Measurements from ENCODE around the gene LRBA. TPM values are rescaled to one million over a fixed set of nuclear protein-coding genes. Genes with fewer than 3 reads are reported as not detected.

The LRBA gene
- total and polyA plus RNA-seq, 2 of the 4 experiments (the other 2 are of a cell fraction) = 10.2 to 51.6 TPM

DNA sequence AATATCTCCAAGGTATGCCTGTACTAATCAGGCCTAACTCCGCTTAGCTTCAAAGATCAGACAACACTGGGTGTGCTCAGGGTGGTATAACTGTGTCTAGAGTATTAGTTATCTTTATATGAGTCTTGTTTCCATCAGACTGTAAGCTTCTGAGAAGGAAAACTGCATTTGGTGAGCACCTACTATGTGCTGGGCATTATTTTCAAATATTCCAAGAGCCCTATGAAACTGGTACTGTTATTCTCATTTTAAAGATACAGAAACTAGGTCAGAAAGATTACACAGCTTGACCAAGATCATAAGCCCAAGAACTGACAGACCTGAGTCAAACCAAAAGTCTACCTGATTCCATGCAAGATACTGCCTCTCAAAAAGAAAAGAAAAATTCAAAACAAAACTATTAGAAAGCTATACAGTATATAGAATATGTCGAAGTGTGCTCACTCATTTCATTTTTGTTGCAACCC is 44.4 kb downstream of the LRBA start:
- Histone ChIP-seq H3K36me3 (ENCODE audit: control insufficient read depth, insufficient read depth, low read length) (no peaks in the 10 kb centered on the region), H3K4me3 (ENCODE audit: insufficient read depth, low read depth, low read length) (no peak overlapping the region), H4K8ac (ENCODE audit: low read depth in 2 of 2, low read length in 2 of 2) (no peak overlapping the region), H3K23ac (ENCODE audit: low read depth, low read length) (no peak overlapping the region), H4K20me1 (ENCODE audit: insufficient read depth, low read length) (no peaks in the 10 kb centered on the region), H3K4ac (ENCODE audit: low read depth, low read length) (no peak overlapping the region), H2BK5ac (ENCODE audit: low read depth, low read length, poor library complexity, severe bottlenecking) (no peak overlapping the region), H3K4me2 (ENCODE audit: low read depth, low read length) (no peak overlapping the region), H3K56ac (ENCODE audit: extremely low read depth, insufficient read depth, low read length) (no peak overlapping the region), H2AK9ac (replicated peaks; ENCODE audit: low read depth, low read length, poor library complexity) (no peak overlapping the region), H3K14ac (replicated peaks; ENCODE audit: low read depth, low read length) (no peak overlapping the region), H3K27ac (ENCODE audit: insufficient read depth, low read length) (no peak overlapping the region), H2BK20ac (ENCODE audit: low read depth, low read length) (no peak overlapping the region), H3K79me1 (ENCODE audit: low read depth in 1 of 2, low read length in 2 of 2) (no peaks in the 10 kb centered on the region; a peak in 2 of 4 replicates), H2BK15ac (ENCODE audit: low read depth, low read length) (no peak overlapping the region), H4K91ac (ENCODE audit: insufficient read depth, low read depth, low read length) (no peak overlapping the region), H3K9me3 (ENCODE audit: control insufficient read depth, insufficient read depth, low read length) (no peaks in the 10 kb centered on the region), H3K27me3 (ENCODE audit: control insufficient read depth, insufficient read depth, low read length) (no peaks in the 10 kb centered on the region), H2AK5ac (ENCODE audit: low read depth, low read length) (no peak overlapping the region), H3K9me1 (ENCODE audit: insufficient read depth, low read length) (no peaks in the 10 kb centered on the region), H3K18ac (ENCODE audit: low read depth, low read length) (no peak overlapping the region), H3K9ac (ENCODE audit: low read depth, low read length) (no peak overlapping the region), H4K5ac (ENCODE audit: low read depth, low read length) (no peak overlapping the region), H2BK120ac (ENCODE audit: low read depth, low read length) (no peak overlapping the region), H3K4me1 (ENCODE audit: control insufficient read depth, insufficient read depth, low read length) (no peaks in the 10 kb centered on the region), H2AFZ (replicated peaks; ENCODE audit: low read length, poor library complexity) (no peak overlapping the region)
- dilution Hi-C loops (cut with HindIII; ENCODE audit: low sequenced_read_pairs, unreplicated experiment) = no loop called here
- CTCF ChIA-PET = interaction anchor here (1.0 kb wide), 1 partner anchor 972 kb away, joined by 3 read pairs; no protein-coding TSS in a partner anchor
- in situ Hi-C loops (cut with MboI; ENCODE audit: low sequenced_read_pairs) = no loop called here
- intact Hi-C loops (cut with micrococcal nuclease) = no loop called here
- TF ChIP-seq USF2 (IDR thresholded peaks at IDR 0.05; ENCODE audit: low read depth, low read length) = no peak
- TF ChIP-seq RAD21 (IDR thresholded peaks at IDR 0.05; ENCODE audit: low read length) = no peak
- TF ChIP-seq MAZ (IDR thresholded peaks at IDR 0.05; ENCODE audit: borderline replicate concordance, low read depth, low read length) = no peak
- no peak for TF ChIP-seq BHLHE40 (IDR thresholded peaks at IDR 0.05; ENCODE audit: low read depth, low read length)
- TF ChIP-seq RCOR1 (IDR thresholded peaks at IDR 0.05; ENCODE audit: insufficient replicate concordance, low read length) = no peak
- no peak for TF ChIP-seq POLR2A (IDR thresholded peaks at IDR 0.05; ENCODE audit: low read depth, low read length)
- no peak for TF ChIP-seq CTCF (conservative IDR thresholded peaks at IDR 0.05; ENCODE audit: low read depth, low read length)
- TF ChIP-seq CEBPB (IDR thresholded peaks at IDR 0.05; ENCODE audit: low read depth, low read length) = no peak
- TF ChIP-seq FOS (IDR thresholded peaks at IDR 0.05; ENCODE audit: low read depth, low read length) = no peak
- no CpG with 5 or more reads among the region's 2 CpGs for WGBS, 2 experiments (ENCODE audit: extremely low coverage in 2 of 2, insufficient read length in 1 of 2)
- ATAC-seq (ENCODE audit: low read depth) (no peak), DNase-seq (no peak)
- no TSS peak for BruUV-seq (replicated peaks)
- POLR2A ChIA-PET (ENCODE audit: unreplicated experiment) = interaction anchor here (0.9 kb wide), 1 partner anchor 92 kb away, joined by 5 read pairs; no protein-coding TSS in a partner anchor
